GM11168 (cell line): ENCODE measurements around the gene FILIP1L.

Experiments
- in situ Hi-C: fragments of 300-500 bp; cut with MboI; formaldehyde crosslinking; loops from one replicate; pipeline ENCODE4 v1.12.0; 2022; ENCODE audit warnings: low sequenced_read_pairs; ENCODE audit not compliant: unreplicated experiment

Gene FILIP1L

DNA sequence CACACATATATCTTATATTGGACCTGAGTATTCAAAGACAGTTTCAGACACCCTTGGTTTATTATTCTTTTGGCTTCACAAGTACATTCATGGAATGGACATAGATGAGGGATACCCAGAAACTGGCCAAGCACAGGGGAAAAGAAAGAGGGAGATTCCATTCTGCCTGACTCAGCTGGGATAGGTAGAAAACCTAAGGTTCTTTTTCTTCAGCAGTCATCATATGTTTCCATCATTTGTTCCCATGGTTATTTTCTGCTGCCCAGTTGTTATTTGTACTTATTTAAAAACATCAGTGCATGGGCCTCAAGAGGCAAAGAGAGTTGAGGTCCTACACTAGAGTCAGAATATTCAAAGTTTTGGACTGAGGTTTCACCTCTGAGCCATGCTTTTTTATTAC lies 91.8 kb downstream of the FILIP1L start:
- in situ Hi-C loops = no loop called here

- in situ Hi-C loops = no loop called here
These were observed 93.2 kb downstream of the FILIP1L start for GRCh38 chr3:100020876-100021644.

- in situ Hi-C loops = no loop called here
These were observed 94.6 kb downstream of the FILIP1L start for GRCh38 chr3:100019719-100020118.

GRCh38 chr3:100018806-100019205 lies 95.5 kb downstream of the FILIP1L start:
- in situ Hi-C loops = no loop called here

DNA sequence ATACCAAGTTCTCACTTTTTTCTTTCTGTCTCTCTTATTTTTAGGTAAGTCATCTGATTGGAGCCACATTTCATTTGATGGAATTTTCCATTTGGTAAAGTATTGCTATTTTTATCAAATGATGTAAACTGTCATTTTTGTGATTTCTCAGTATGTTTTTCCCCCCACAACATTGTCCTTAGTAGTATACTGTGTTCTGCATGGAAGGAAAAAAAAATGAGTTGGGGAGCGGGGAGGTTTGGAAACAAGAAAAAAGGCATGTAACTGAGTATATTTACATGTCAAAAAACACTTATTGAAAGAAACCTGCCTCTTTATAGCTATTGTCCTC lies 104.2 kb downstream of the FILIP1L start:
- in situ Hi-C loops = no loop called here

DNA sequence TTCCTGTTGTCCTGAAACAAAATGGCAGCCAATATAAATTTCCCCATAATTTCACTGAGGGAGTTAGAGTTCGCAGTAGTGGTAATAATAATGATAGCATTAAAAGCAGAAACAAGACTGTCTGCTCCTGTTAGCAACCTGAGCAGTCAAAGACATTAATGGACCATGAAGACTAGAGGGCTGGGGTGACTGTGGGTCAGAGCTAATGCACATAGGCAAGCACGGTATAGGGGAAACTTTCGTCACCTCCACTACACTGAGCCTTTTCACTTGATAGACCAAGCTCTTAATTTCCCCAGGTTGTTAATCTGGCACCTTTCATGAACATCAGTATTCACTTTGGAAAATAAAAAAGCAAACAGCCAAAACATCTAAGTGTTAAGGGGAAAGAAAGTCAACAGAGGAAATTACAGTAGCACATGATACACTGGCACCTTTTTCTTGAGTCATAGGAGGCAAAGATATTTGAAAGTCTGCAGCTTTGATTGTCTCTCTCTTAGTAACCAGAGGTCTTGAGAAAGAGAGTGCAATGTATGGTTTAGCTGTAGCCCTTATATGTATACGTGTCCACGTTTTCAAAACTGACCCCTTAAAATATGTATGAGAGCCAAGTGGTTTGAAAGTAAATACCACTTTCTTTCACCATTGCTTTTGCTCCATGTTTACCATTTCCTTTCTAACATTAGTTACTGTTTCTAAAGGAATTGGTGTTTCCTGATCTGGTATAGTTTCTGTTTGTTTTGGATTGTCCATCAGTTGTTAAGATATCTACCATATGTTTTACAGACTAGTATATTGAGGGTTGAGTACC lies 104.8 kb downstream of the FILIP1L start:
- in situ Hi-C loops = no loop called here

DNA sequence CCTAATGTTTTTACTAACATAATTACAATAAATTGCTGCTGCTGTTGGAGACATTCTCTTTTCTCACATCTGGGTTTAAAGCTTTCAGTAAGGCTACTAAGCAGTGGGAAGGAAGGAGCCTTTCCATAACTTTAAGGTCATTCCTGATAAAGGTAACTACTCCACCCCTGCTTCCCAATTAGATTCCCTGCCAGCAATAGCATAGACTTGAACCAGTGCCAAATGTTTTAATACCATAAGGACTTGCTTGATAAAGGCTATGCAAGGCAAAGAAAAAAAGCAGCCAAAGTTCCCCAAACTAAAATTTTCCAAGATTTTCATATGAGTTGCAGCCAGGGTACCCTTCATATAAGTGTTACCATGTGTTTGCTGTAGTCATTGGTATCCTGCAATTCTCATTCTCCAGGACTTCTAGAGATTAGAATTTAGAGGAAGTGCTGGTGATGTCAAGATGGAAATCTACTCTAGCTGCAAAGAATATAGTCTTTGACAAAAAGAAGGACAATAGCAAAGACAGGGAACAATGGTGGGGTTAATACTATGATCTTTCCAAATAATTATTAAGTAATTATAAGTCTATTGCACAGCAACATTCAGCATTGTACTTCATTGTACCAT lies 106.1 kb downstream of the FILIP1L start:
- in situ Hi-C loops = no loop called here

- in situ Hi-C loops = no loop called here
These were observed 107.0 kb downstream of the FILIP1L start for GRCh38 chr3:100007313-100007712.

GRCh38 chr3:100006570-100007271 lies 107.6 kb downstream of the FILIP1L start:
- in situ Hi-C loops = no loop called here

DNA sequence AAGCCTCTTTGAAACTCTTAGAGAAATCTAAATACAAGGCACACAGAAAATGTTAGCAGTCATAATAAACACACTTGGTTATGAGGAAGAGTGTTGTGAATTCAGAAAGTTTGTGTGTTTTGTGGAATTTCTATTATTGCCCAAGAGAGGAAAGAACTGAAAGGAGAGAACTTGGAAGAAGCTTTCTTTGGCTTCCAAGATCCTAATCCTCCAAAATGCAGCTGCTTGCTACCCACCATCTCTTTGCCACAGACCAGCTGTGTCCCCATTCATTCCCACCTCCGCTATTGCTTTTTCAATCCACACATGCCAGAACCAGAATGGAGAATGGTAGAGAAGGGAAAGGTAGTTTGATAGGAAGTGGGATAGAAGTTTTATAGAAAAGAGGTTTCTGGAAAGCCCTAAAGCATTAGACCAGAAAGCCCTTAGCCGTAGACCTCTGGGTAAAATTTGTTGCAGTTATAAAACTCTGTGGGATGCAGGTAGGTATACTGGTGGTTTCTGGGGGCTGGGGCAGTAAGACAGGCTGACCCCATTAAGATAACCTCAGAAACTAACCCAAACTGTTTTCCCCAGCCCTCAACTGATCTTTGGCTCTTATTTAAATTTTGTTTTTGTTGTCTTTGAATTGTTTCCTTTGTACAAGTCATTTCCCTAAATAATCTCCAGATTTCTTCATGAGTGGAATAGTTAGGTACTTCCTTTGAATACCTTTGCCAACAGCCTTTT lies 108.5 kb downstream of the FILIP1L start:
- in situ Hi-C loops = no loop called here

- in situ Hi-C loops = no loop called here
These were observed 109.4 kb downstream of the FILIP1L start for GRCh38 chr3:100004931-100005330.

DNA sequence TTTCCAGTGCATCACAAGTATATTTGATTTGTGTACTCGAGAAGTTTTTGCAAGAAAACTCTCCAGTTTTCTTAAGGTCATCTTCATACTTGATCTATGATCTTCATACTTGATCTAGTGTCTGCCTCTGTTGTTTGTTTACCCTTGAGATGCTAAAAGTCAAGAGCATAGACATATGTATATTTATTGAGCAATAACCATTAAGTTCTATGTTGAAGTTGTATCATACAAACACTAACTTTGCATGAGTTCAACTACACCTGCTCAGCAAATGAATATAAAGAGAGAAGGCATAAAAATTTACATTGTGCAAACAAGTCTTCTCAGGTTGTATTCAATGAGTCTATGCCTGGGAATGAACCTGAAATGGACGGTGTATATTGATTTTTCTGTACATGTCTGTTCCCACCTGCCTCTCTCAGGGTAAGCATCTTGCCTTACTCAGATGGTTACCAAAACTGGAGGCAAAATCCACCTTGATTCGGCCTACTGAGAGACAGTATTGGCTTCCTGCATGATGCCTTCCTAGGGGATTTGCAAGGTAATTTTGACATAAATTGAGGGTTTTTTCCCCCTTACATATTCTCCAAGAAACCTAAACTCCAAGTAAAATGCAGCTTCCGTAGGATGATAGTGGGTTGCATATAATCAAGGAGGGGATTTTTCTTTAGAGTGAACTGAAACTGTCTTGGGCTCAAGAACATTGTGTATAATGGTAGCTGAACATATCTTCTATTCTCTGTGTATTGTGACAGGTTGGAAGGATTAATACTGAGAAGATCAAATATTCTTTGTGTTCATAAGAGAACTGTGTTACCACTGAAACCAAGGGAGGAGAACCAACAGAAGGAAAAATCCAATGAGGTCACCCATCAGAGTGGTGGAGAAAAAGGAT lies 110.4 kb downstream of the FILIP1L start:
- in situ Hi-C loops = no loop called here

- in situ Hi-C loops = no loop called here
These were observed 111.5 kb downstream of the FILIP1L start for GRCh38 chr3:100002599-100003350.

DNA sequence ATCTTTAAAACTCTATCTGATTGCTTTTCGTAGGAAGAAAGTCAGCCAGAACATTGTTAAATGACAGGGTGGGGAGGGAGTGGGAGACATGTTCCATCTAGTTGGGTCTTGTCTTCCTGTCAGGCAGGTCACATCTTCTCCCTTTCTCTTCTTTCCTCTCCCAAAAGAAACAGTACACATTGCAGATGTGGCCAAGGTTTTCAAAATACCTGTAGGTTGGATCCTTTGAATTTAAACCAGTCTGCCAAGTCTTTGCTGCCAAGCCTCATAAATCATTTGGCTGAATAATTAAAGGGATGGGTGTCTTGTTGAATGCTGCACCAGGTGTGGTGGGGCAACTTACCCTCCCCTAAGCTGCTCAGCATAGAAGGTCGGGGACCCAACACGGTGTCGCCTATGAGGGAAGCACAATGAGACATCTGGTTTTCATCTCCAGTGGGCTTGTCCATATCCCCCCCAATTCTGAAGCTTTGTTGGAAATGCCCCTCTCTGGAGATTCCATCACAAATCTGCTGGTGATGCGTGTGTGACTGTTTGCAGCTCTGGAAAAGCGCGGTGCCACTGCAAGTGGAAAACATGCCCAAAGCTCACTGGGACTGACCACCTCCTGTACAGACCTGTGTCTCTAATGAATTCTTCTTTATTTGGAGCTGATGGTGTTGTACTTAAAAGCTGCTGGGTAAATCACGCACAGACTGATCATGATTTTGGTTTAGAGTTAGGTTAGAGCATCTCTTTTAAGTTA lies 112.6 kb downstream of the FILIP1L start:
- in situ Hi-C loops = no loop called here

DNA sequence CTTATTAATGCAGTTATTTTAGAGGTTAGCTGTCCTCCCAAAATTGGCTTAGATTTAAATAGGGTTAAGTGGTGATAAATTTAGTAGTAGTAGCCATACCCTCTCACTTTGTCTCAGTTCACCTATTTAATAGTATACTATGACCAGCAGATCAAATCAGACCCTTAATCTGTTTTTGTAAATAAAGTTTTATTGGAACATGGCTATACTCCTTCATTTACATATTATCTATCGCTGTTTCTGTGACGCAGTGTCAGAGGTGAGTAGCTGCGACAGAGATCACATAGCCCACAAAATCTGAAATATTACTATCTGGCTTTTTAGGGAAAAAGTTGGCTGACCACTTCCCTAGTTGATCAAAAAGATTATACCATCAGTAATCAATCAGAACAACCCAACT lies 113.2 kb downstream of the FILIP1L start:
- in situ Hi-C loops = no loop called here

DNA sequence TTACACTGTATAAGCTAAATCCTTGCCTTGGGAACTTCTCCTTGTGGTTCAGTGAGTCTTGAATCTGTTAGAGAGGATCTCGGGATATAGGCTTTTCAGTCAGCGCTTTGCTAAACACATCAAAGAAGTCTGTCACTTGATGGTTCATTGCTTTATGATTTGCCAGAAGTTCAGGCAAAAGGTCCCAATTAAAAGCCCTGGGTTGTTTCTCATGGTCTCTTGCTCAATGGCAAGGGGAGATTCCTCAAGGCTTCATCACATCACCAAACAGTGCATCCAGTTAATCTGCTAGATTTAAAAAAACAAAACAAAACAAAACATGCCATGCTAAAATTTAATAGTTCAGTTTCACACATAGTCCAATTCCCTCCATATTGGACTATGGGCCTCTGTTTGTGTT lies 114.8 kb downstream of the FILIP1L start:
- in situ Hi-C loops = no loop called here

DNA sequence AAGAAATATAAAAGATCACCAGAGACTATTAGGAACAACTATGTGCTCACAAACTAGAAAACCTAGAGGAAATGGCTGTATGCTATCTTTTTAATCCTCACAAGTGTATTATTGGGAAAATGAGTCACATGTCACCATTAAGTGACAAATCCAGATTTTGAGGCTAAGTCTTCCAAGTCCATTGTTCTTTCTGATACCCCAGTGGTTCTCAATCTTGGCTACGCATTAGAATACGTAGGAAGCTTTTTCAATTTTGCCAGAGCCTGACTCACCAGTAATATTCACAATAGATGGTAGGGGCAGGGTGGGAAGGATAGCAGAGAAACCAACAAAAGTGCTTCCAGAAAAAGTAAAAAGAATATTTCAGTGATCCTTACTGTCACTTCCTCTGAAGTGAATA lies 117.0 kb downstream of the FILIP1L start:
- in situ Hi-C loops = no loop called here

DNA sequence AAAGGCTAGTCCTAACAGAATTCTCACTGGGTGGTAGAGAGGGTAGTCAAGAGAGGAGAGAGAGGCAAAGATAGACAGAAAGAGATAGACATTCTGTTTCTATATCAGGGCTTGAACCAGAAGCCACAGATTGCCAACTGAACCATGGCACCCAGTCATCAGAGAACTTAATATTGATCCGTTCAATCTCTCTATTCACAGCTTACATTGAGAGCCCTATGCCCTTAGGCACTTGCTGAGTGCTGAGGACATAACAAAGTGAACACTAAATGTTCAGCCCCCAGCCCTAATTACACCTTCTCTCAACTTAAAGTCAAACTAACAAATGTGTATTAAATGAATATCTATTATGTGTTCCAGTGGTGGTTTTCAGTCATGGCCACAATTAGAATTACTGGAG lies 124.1 kb downstream of the FILIP1L start:
- in situ Hi-C loops = no loop called here
